HEK293 (cell line): ENCODE results near the gene PPP1CA.

ENCODE experiments used
- GLIS2 ChIP-seq: fragments of 450-650 bp; formaldehyde crosslinking; IDR thresholded peaks from 2 replicates; pipeline ENCODE4 v1.5.1; 2016; ENCODE audit warnings: missing biosample characterization, missing genetic modification characterization
- HOXA7 ChIP-seq: sonication (generic); formaldehyde crosslinking; IDR thresholded peaks from 2 replicates; pipeline ENCODE4 v1.8.1; 2022; ENCODE audit warnings: missing genetic modification reagents, borderline replicate concordance
- SALL2 ChIP-seq: fragments of 450-650 bp; formaldehyde crosslinking; IDR thresholded peaks from 2 replicates; pipeline ENCODE4 v1.5.0; 2017; ENCODE audit warnings: missing biosample characterization, mild to moderate bottlenecking, missing genetic modification characterization, borderline replicate concordance
- YY1 ChIP-seq: fragments of 450-650 bp; formaldehyde crosslinking; IDR thresholded peaks from 2 replicates; pipeline ENCODE4 v1.5.1; 2018; ENCODE audit warnings: missing biosample characterization, missing genetic modification characterization
- ZBTB11 ChIP-seq: fragments of 450-650 bp; formaldehyde crosslinking; conservative IDR thresholded peaks from 2 replicates; pipeline ENCODE4 v1.5.1; 2016; ENCODE audit warnings: low read depth, missing biosample characterization, missing genetic modification characterization
- ZNF16 ChIP-seq: fragments of 450-650 bp; formaldehyde crosslinking; IDR thresholded peaks from 2 replicates; pipeline ENCODE4 v1.5.1; 2016; ENCODE audit warnings: low read depth, missing biosample characterization, missing genetic modification characterization
- ZNF223 ChIP-seq: fragments of 450-650 bp; formaldehyde crosslinking; IDR thresholded peaks from 2 replicates; pipeline ENCODE4 v1.5.1; 2016; ENCODE audit warnings: missing biosample characterization, missing genetic modification characterization
- ZNF629 ChIP-seq: fragments of 450-650 bp; formaldehyde crosslinking; IDR thresholded peaks from 2 replicates; pipeline ENCODE4 v1.5.1; 2017; ENCODE audit warnings: missing biosample characterization, missing genetic modification characterization
- TF ChIP-seq, protein P1 (sequence below): fragments of 450-650 bp; formaldehyde crosslinking; IDR thresholded peaks from 2 replicates; pipeline ENCODE4 v1.5.1; 2016; ENCODE audit warnings: missing biosample characterization, missing genetic modification characterization
- TF ChIP-seq, protein P2 (sequence below): fragments of 450-650 bp; formaldehyde crosslinking; IDR thresholded peaks from 2 replicates; pipeline ENCODE4 v1.5.1; 2016; ENCODE audit warnings: missing biosample characterization, missing genetic modification characterization
- TF ChIP-seq, protein P3 (sequence below): fragments of 450-650 bp; formaldehyde crosslinking; IDR thresholded peaks from 2 replicates; pipeline ENCODE4 v1.5.1; 2017; ENCODE audit warnings: missing biosample characterization, mild to moderate bottlenecking, missing genetic modification characterization, moderate library complexity

GRCh38 chr11:67369275-67369674 is 32.4 kb downstream of the PPP1CA start:
- TF ChIP-seq HOXA7 (CRISPR knock-in tag) (no peak), ZNF16 (no peak), ZNF629 (no peak), ZNF223 (tag by site-specific recombination) (no peak), GLIS2 (tag by site-specific recombination) (no peak), ZBTB11 (tag by site-specific recombination) (no peak), SALL2 (tag by site-specific recombination) (no peak), YY1 (tag by site-specific recombination) (no peak)
- TF ChIP-seq, protein P1, sequence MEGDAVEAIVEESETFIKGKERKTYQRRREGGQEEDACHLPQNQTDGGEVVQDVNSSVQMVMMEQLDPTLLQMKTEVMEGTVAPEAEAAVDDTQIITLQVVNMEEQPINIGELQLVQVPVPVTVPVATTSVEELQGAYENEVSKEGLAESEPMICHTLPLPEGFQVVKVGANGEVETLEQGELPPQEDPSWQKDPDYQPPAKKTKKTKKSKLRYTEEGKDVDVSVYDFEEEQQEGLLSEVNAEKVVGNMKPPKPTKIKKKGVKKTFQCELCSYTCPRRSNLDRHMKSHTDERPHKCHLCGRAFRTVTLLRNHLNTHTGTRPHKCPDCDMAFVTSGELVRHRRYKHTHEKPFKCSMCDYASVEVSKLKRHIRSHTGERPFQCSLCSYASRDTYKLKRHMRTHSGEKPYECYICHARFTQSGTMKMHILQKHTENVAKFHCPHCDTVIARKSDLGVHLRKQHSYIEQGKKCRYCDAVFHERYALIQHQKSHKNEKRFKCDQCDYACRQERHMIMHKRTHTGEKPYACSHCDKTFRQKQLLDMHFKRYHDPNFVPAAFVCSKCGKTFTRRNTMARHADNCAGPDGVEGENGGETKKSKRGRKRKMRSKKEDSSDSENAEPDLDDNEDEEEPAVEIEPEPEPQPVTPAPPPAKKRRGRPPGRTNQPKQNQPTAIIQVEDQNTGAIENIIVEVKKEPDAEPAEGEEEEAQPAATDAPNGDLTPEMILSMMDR = no peak
- TF ChIP-seq, protein P2, sequence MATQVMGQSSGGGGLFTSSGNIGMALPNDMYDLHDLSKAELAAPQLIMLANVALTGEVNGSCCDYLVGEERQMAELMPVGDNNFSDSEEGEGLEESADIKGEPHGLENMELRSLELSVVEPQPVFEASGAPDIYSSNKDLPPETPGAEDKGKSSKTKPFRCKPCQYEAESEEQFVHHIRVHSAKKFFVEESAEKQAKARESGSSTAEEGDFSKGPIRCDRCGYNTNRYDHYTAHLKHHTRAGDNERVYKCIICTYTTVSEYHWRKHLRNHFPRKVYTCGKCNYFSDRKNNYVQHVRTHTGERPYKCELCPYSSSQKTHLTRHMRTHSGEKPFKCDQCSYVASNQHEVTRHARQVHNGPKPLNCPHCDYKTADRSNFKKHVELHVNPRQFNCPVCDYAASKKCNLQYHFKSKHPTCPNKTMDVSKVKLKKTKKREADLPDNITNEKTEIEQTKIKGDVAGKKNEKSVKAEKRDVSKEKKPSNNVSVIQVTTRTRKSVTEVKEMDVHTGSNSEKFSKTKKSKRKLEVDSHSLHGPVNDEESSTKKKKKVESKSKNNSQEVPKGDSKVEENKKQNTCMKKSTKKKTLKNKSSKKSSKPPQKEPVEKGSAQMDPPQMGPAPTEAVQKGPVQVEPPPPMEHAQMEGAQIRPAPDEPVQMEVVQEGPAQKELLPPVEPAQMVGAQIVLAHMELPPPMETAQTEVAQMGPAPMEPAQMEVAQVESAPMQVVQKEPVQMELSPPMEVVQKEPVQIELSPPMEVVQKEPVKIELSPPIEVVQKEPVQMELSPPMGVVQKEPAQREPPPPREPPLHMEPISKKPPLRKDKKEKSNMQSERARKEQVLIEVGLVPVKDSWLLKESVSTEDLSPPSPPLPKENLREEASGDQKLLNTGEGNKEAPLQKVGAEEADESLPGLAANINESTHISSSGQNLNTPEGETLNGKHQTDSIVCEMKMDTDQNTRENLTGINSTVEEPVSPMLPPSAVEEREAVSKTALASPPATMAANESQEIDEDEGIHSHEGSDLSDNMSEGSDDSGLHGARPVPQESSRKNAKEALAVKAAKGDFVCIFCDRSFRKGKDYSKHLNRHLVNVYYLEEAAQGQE (tag by site-specific recombination) = no peak
- TF ChIP-seq, protein P3, sequence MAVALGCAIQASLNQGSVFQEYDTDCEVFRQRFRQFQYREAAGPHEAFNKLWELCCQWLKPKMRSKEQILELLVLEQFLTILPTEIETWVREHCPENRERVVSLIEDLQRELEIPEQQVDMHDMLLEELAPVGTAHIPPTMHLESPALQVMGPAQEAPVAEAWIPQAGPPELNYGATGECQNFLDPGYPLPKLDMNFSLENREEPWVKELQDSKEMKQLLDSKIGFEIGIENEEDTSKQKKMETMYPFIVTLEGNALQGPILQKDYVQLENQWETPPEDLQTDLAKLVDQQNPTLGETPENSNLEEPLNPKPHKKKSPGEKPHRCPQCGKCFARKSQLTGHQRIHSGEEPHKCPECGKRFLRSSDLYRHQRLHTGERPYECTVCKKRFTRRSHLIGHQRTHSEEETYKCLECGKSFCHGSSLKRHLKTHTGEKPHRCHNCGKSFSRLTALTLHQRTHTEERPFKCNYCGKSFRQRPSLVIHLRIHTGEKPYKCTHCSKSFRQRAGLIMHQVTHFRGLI (tag by site-specific recombination) = no peak
